Endodermal cell (in vitro differentiated cells): Measurements from ENCODE around the gene HECW1. TPM values are rescaled to one million over a fixed set of nuclear protein-coding genes. Genes with fewer than 3 reads are reported as not detected.

Source experiments
- DNase-seq: peaks from one replicate; pipeline ENCODE4 v3.0.0-alpha.2; 2017
- H3K27ac ChIP-seq: 2 replicates; pipeline ENCODE4 v1.5.1; 2013; ENCODE audit warnings: mild to moderate bottlenecking, low read depth, low read length, moderate library complexity
- H3K27me3 ChIP-seq: 2 replicates; pipeline ENCODE4 v1.6.1; 2013; ENCODE audit warnings: mild to moderate bottlenecking, low read length, moderate library complexity; ENCODE audit not compliant: insufficient read depth, control insufficient read depth, poor library complexity, severe bottlenecking
- H3K36me3 ChIP-seq: 2 replicates; pipeline ENCODE4 v1.7.0; 2013; ENCODE audit warnings: mild to moderate bottlenecking, low read length, moderate library complexity; ENCODE audit not compliant: control insufficient read depth, insufficient read depth
- H3K4me1 ChIP-seq: one replicate; pipeline ENCODE4 v1.7.0; 2013; ENCODE audit warnings: low read length; ENCODE audit not compliant: control insufficient read depth, insufficient read depth
- H3K4me3 ChIP-seq: 2 replicates; pipeline ENCODE4 v1.5.1; 2013; ENCODE audit warnings: mild to moderate bottlenecking, low read length, moderate library complexity
- H3K9ac ChIP-seq: 2 replicates; pipeline ENCODE4 v1.6.1; 2013; ENCODE audit warnings: mild to moderate bottlenecking, low read length, moderate library complexity; ENCODE audit not compliant: poor library complexity, severe bottlenecking; ENCODE audit errors: extremely low read depth
- H3K9me3 ChIP-seq: 2 replicates; pipeline ENCODE4 v1.6.1; 2013; ENCODE audit warnings: mild to moderate bottlenecking, low read length, moderate library complexity; ENCODE audit not compliant: control insufficient read depth
- H3K27ac Mint-ChIP-seq: 2 replicates; pipeline ENCODE4 v1.8.0; 2020; ENCODE audit warnings: mixed read lengths
- H3K27me3 Mint-ChIP-seq: 2 replicates; pipeline ENCODE4 v1.8.0; 2021; ENCODE audit warnings: mild to moderate bottlenecking, mixed read lengths; ENCODE audit not compliant: insufficient read depth
- H3K36me3 Mint-ChIP-seq: 2 replicates; pipeline ENCODE4 v1.8.0; 2020; ENCODE audit warnings: low read depth, mixed read lengths
- H3K4me1 Mint-ChIP-seq: 2 replicates; pipeline ENCODE4 v1.8.0; 2020; ENCODE audit warnings: mixed read lengths
- H3K4me3 Mint-ChIP-seq: 2 replicates; pipeline ENCODE4 v1.8.0; 2020; ENCODE audit warnings: mild to moderate bottlenecking, moderate library complexity, mixed read lengths
- H3K9me3 Mint-ChIP-seq: 2 replicates; pipeline ENCODE4 v1.8.0; 2020; ENCODE audit warnings: mild to moderate bottlenecking, mixed read lengths
- CTCF ChIP-seq: fragments of 200-600 bp; sonication (generic); conservative IDR thresholded peaks from 2 replicates; pipeline ENCODE4 v1.5.0; 2021; ENCODE audit warnings: antibody characterized with exemption, mild to moderate bottlenecking
- WGBS, 2 experiments: methylation state at CpG; one replicate each; pipeline versions ENCODE4 v1.1.5 to v1.1.7; 2013; ENCODE audit warnings: missing lambda C conversion rate in 2 of 2, mixed read lengths in 1 of 2; ENCODE audit not compliant: insufficient coverage in 1 of 2, insufficient read length in 1 of 2; 5-methylcytosine and 5-hydroxymethylcytosine counted together
- total RNA-seq, 2 donors: library from RNA; stranded (reverse); fragmentation: NEBNext Ultra II Directional in 1 of 2; extraction: Animal tissue kit (Norgen Biotek cat#: 25700) in 1 of 2; gene quantifications; 2 replicates in 1 of 2; 3 replicates in 1 of 2; pipeline ENCODE4 v1.2.1, GENCODE V29; 2021

The HECW1 gene
- total RNA-seq, 2 donors from 2014 or later: 4.6 to 12.0 TPM

GRCh38 chr7:43317075-43317474 lies 204.6 kb downstream of the HECW1 start:
- H3K27me3 Mint-ChIP-seq: no peaks in the 10 kb centered on the region
- no peaks in the 10 kb centered on the region for H3K9me3 ChIP-seq
- no peaks in the 10 kb centered on the region for H3K36me3 ChIP-seq
- H3K4me1 Mint-ChIP-seq: peaks cover 5% of the 10 kb centered on the region
- H3K9ac ChIP-seq: no peak overlapping the region
- no peak for TF ChIP-seq CTCF
- H3K4me3 Mint-ChIP-seq: no peak overlapping the region
- peaks cover 2% of the 10 kb centered on the region for H3K4me1 ChIP-seq
- 83 to 88% methylated on average over 4 to 6 of the region's 6 CpGs for WGBS, 2 experiments
- no peak overlapping the region for H3K27ac Mint-ChIP-seq
- no peaks in the 10 kb centered on the region for H3K36me3 Mint-ChIP-seq
- H3K4me3 ChIP-seq: no peak overlapping the region
- H3K27me3 ChIP-seq: no peaks in the 10 kb centered on the region
- DNase-seq: no peak
- peaks cover 3% of the 10 kb centered on the region for H3K9me3 Mint-ChIP-seq
- no peak overlapping the region for H3K27ac ChIP-seq

GRCh38 chr7:43318188-43318770 lies 205.8 kb downstream of the HECW1 start:
- no peak for DNase-seq
- H3K27me3 Mint-ChIP-seq: no peaks in the 10 kb centered on the region
- H3K4me1 ChIP-seq: peaks cover 2% of the 10 kb centered on the region
- H3K9me3 ChIP-seq: no peaks in the 10 kb centered on the region
- H3K27ac Mint-ChIP-seq: no peak overlapping the region
- no peak overlapping the region for H3K4me3 Mint-ChIP-seq
- no peaks in the 10 kb centered on the region for H3K36me3 ChIP-seq
- H3K9ac ChIP-seq: no peak overlapping the region
- no peak overlapping the region for H3K27ac ChIP-seq
- no peaks in the 10 kb centered on the region for H3K27me3 ChIP-seq
- H3K9me3 Mint-ChIP-seq: peaks cover 3% of the 10 kb centered on the region
- H3K4me3 ChIP-seq: no peak overlapping the region
- TF ChIP-seq CTCF: no peak
- WGBS, 2 experiments: 87 to 100% methylated on average over 2 to 3 of the region's 3 CpGs
- peaks cover 5% of the 10 kb centered on the region for H3K4me1 Mint-ChIP-seq
- no peaks in the 10 kb centered on the region for H3K36me3 Mint-ChIP-seq

- Mint-ChIP-seq H3K27me3 (no peaks in the 10 kb centered on the region), H3K4me3 (no peak overlapping the region), H3K4me1 (peaks cover 16% of the 10 kb centered on the region), H3K27ac (no peak overlapping the region), H3K36me3 (no peaks in the 10 kb centered on the region), H3K9me3 (no peaks in the 10 kb centered on the region)
- 92 to 96% methylated on average over 13 to 14 of the region's 14 CpGs for WGBS, 2 experiments
- H3K36me3 ChIP-seq: no peaks in the 10 kb centered on the region
- TF ChIP-seq CTCF: no peak
- H3K4me3 ChIP-seq: no peak overlapping the region
- no peaks in the 10 kb centered on the region for H3K9me3 ChIP-seq
- no peak overlapping the region for H3K9ac ChIP-seq
- H3K27ac ChIP-seq: no peak overlapping the region
- H3K27me3 ChIP-seq: no peaks in the 10 kb centered on the region
- peaks cover 8% of the 10 kb centered on the region for H3K4me1 ChIP-seq
- no peak for DNase-seq
Observed at GRCh38 chr7:43325595-43325994, 213.1 kb downstream of the HECW1 start.
